ENCODE data around the gene PRKAG2. TPM values are rescaled to one million over a fixed set of nuclear protein-coding genes. Genes with fewer than 3 reads are reported as not detected.

PRKAG2 gene
- total and polyA plus RNA-seq, 2 of the 8 experiments (the other 6 are each of a cell fraction or from before 2014, with no cell fraction given), result 7.5 to 18.1 TPM

DNA sequence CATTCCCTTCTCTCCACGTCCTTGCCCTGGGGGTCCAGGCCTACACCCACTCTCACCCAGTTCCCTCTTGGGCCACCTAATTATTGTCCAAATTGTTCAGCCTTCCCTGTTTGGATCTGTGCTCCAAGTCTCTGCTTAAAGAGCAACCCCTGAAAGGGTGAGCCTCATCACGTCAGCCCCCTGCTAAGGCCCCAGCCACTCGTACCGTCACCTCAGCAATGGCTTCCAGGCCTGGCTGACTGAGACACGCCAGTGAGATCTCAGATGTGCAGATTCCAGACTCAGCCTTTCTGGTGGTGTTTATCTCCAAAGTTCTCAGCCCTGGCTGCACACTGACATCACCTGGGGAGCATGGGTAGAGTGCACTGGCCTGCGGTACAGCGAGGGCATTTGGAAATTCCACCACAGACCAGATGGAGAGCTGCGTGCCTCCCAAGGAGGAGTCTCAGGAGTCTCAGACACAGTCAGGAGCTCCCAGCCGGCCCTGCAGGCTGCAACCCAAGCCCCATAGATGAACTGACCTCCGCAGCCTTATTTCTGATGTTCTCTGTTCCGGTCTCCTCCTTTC is 87.5 kb downstream of the PRKAG2 start:
- Histone ChIP-seq H3K14ac (ENCODE audit: insufficient read length) (no peak overlapping the region), H3K56ac (replicated peaks; ENCODE audit: insufficient read length, low read depth, low read length) (no peak overlapping the region), H3K4me2 (ENCODE audit: insufficient read depth in 1 of 2, low read depth in 2 of 2, low read length in 2 of 2) (no peak overlapping the region), H2BK5ac (ENCODE audit: low read depth, low read length) (no peak overlapping the region), H4K8ac (ENCODE audit: extremely low read depth, insufficient read depth, low read length) (peak overlapping the region; percentile 31; the same call in 1 of the 2 replicates), H3K4me1 (replicated peaks in 1 of 4; ENCODE audit: control insufficient read depth in 3 of 4, insufficient read depth in 4 of 4, low read length in 3 of 4) (peaks cover 0 to 4% (median 3%) of the 10 kb centered on the region in 4 experiments; a peak in 3 of 7 replicates), H3K36me3 (ENCODE audit: control insufficient read depth in 2 of 4, insufficient read depth in 4 of 4, low read length in 3 of 4) (no peaks in the 10 kb centered on the region), H2BK15ac (ENCODE audit: low read length) (no peak overlapping the region), H4K91ac (replicated peaks; ENCODE audit: insufficient read length, low read length) (no peak overlapping the region), H2BK12ac (ENCODE audit: low read depth, low read length) (no peak overlapping the region), H3K23me2 (ENCODE audit: low read depth, low read length) (no peaks in the 10 kb centered on the region), H3K4ac (replicated peaks; ENCODE audit: insufficient read length, low read depth, low read length) (no peak overlapping the region), H3K9me3 (ENCODE audit: insufficient read depth in 2 of 2, low read depth in 1 of 2, low read length in 1 of 2) (no peaks in the 10 kb centered on the region), H3K9ac (replicated peaks in 1 of 4; ENCODE audit: extremely low read depth in 1 of 4, low read depth in 3 of 4, low read length in 3 of 4) (no peak overlapping the region), H3K27ac (ENCODE audit: low read depth, low read length) (no peak overlapping the region), H3K18ac (ENCODE audit: extremely low read depth, low read length) (no peak overlapping the region), H4K20me1 (replicated peaks in 1 of 2; ENCODE audit: control insufficient read depth in 1 of 2, insufficient read depth in 2 of 2, low read length in 2 of 2) (no peaks in the 10 kb centered on the region), H3K4me3 (ENCODE audit: extremely low read depth in 1 of 4, insufficient read depth in 2 of 4, low read depth in 3 of 4, low read length in 4 of 4) (no peak overlapping the region), H4K5ac (ENCODE audit: insufficient read length, low read depth, low read length) (no peak overlapping the region), H3K79me2 (ENCODE audit: control insufficient read depth in 1 of 2, insufficient read depth in 2 of 2, low read length in 2 of 2) (no peaks in the 10 kb centered on the region), H3K23ac (ENCODE audit: insufficient read length) (no peak overlapping the region), H2AFZ (ENCODE audit: low read length) (no peak overlapping the region), H3K79me1 (ENCODE audit: low read depth, low read length) (no peaks in the 10 kb centered on the region), H2BK120ac (replicated peaks; ENCODE audit: low read depth, low read length) (no peak overlapping the region), H2BK20ac (ENCODE audit: low read length) (no peak overlapping the region), H3K27me3 (replicated peaks in 1 of 4; ENCODE audit: control insufficient read depth in 3 of 4, extremely low read depth in 1 of 4, insufficient read depth in 3 of 4, low read length in 3 of 4) (no peaks in the 10 kb centered on the region), H2AK5ac (ENCODE audit: low read depth, low read length) (no peak overlapping the region)
- TF ChIP-seq ZNF274 (IDR thresholded peaks at IDR 0.05; ENCODE audit: borderline replicate concordance, extremely low read depth, low read length), result no peak
- TF ChIP-seq, protein P1, sequence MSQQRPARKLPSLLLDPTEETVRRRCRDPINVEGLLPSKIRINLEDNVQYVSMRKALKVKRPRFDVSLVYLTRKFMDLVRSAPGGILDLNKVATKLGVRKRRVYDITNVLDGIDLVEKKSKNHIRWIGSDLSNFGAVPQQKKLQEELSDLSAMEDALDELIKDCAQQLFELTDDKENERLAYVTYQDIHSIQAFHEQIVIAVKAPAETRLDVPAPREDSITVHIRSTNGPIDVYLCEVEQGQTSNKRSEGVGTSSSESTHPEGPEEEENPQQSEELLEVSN (IDR thresholded peaks at IDR 0.05), result no peak
- no peak for TF ChIP-seq ASH2L (IDR thresholded peaks at IDR 0.05; ENCODE audit: low read length)
- no peak for TF ChIP-seq CREB1 (IDR thresholded peaks at IDR 0.05)
- no peak for TF ChIP-seq CBX8 (IDR thresholded peaks at IDR 0.05; ENCODE audit: borderline replicate concordance, low read depth, low read length)
- no peak for DNase-seq (ENCODE audit: low read depth in 1 of 2, low spot score in 2 of 2)
- no peak for FAIRE-seq
- ChIA-PET POLR2A (ENCODE audit: partially characterized antibody) (no interaction called here), CTCF (ENCODE audit: partially characterized antibody) (interaction anchor here (1.1 to 7.8 kb wide), 4 partner anchors 7 to 74 kb away, joined by 4 to 57 read pairs (median 5); no protein-coding TSS in a partner anchor)
- WGBS, 2 experiments (ENCODE audit: extremely low coverage in 1 of 2, insufficient coverage in 1 of 2, insufficient read length in 1 of 2, insufficient replicate concordance in 2 of 2, low coverage in 1 of 2, low lambda C conversion rate in 2 of 2, missing lambda C conversion rate in 1 of 2), result 91% methylated on average over 11 of the region's 11 CpGs; no CpG with 5 or more reads in 1 of the 2 experiments

Measured in H1 (cell line).